Stomach (tissue), 4 donors: ENCODE results near the gene SUCO.

Experiments used
- EP300 ChIP-seq: sonication (generic); formaldehyde crosslinking; IDR thresholded peaks from one replicate; pipeline ENCODE4 v1.6.1; 2017; ENCODE audit warnings: antibody characterized with exemption
- POLR2A ChIP-seq, 4 donors: fragments of 450-650 bp; IDR thresholded peaks; one replicate each; pipeline ENCODE4 v1.6.1; 2016; ENCODE audit warnings: antibody characterized with exemption in 4 of 4, control low read depth in 2 of 4, mild to moderate bottlenecking in 1 of 4, moderate library complexity in 1 of 4
- POLR2AphosphoS5 ChIP-seq, 3 donors: sonication (generic); formaldehyde crosslinking; IDR thresholded peaks; one replicate each; pipeline ENCODE4 v1.6.1; 2016; ENCODE audit warnings: antibody characterized with exemption in 3 of 3
- TF ChIP-seq, protein P1 (sequence below), 7 experiments: fragments of 450-650 bp in 4 of 7; fragments of 200-600 bp in 3 of 7; sonication (generic) in 3 of 7; IDR thresholded peaks; one replicate each; pipeline ENCODE4 v1.5.1; 2016 to 2019; ENCODE audit warnings: antibody characterized with exemption in 7 of 7, control low read depth in 2 of 7, mild to moderate bottlenecking in 1 of 7

DNA sequence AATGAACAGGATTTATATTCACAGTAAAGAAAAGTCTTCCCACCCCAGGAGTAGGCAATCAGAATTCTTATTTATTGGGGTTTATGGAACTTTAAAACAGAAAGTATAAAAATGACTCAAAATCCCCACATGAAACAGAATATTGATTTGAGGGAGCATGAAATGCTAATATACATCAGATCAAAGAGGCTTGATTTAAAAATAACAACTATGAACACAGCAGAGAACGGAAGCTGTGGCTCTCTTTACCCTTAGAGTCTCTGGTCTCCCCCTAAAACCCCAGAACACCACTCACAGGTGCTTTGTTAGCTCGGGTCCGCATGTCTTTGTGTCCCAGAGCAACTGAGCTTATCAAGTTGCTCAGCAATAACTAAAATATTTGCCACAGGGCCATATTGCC lies 94.8 kb downstream of the SUCO start:
- TF ChIP-seq EP300 (no peak), POLR2A (IDR thresholded peaks at IDR 0.05) (no peak), POLR2AphosphoS5 (IDR thresholded peaks at IDR 0.05) (no peak)
- TF ChIP-seq, protein P1, sequence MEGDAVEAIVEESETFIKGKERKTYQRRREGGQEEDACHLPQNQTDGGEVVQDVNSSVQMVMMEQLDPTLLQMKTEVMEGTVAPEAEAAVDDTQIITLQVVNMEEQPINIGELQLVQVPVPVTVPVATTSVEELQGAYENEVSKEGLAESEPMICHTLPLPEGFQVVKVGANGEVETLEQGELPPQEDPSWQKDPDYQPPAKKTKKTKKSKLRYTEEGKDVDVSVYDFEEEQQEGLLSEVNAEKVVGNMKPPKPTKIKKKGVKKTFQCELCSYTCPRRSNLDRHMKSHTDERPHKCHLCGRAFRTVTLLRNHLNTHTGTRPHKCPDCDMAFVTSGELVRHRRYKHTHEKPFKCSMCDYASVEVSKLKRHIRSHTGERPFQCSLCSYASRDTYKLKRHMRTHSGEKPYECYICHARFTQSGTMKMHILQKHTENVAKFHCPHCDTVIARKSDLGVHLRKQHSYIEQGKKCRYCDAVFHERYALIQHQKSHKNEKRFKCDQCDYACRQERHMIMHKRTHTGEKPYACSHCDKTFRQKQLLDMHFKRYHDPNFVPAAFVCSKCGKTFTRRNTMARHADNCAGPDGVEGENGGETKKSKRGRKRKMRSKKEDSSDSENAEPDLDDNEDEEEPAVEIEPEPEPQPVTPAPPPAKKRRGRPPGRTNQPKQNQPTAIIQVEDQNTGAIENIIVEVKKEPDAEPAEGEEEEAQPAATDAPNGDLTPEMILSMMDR (IDR thresholded peaks at IDR 0.05), result no peak
